Psoas muscle (tissue), 7 donors: ENCODE measurements around the gene MTCL3.

Experiments used
- ATAC-seq, 4 donors: fragments of 200-7000 bp; cut with Tn5 transposase; one replicate each; pipeline ENCODE4 v1.9.1; 2020; ENCODE audit warnings: moderate library complexity in 3 of 4, mild to moderate bottlenecking in 2 of 4
- DNase-seq, 2 donors: peaks; one replicate each; pipeline ENCODE4 v3.0.0-alpha.2; 2020
- H3K27ac ChIP-seq: fragments of 200-600 bp; one replicate; pipeline ENCODE4 v1.8.0; 2022
- H3K27me3 ChIP-seq, 3 donors: fragments of 200-600 bp in 1 of 3; one replicate each; pipeline versions ENCODE4 v1.6.1 to v1.8.0; 2013 to 2022; ENCODE audit warnings: low read length in 2 of 3, mild to moderate bottlenecking in 2 of 3, moderate library complexity in 1 of 3; ENCODE audit not compliant: insufficient read depth in 3 of 3
- H3K36me3 ChIP-seq, 2 donors: fragments of 200-600 bp in 1 of 2; one replicate each; pipeline versions ENCODE4 v1.6.1 to v1.8.0; 2013 to 2022; ENCODE audit warnings: low read depth in 1 of 2, mild to moderate bottlenecking in 1 of 2, moderate library complexity in 1 of 2; ENCODE audit not compliant: insufficient read depth in 1 of 2
- H3K4me1 ChIP-seq: fragments of 200-600 bp; one replicate; pipeline ENCODE4 v1.8.0; 2022
- H3K4me3 ChIP-seq: fragments of 200-600 bp; one replicate; pipeline ENCODE4 v1.8.0; 2022; ENCODE audit warnings: mild to moderate bottlenecking
- H3K9me3 ChIP-seq: fragments of 200-600 bp; one replicate; pipeline ENCODE4 v1.8.0; 2022
- CTCF ChIP-seq: fragments of 200-600 bp; IDR thresholded peaks from one replicate; pipeline ENCODE4 v1.8.0; 2022; ENCODE audit warnings: antibody characterized with exemption
- whole genome bisulfite sequencing, 3 donors: extraction: QIAGEN DNeasy Blood & Tissue Kit; methylation state at CpG; one replicate each; pipeline versions ENCODE4 v1.1.6 to v1.1.7; 2013; 5-methylcytosine and 5-hydroxymethylcytosine counted together
- intact Hi-C, 2 donors: fragments of 100-400 bp; cut with DNase I; formaldehyde crosslinking; loops; one replicate each; pipeline versions ENCODE4 v1.11.0 to v1.14.2; 2022
- donor health status: healthy with polysubstance abuse.
- donor health status: DM: no; HTN: no; CAD: no; lungs with moderate emphysema.
- donor health status: Bipolar disorder and iron deficiency.
- donor health status: healthy.
- donor health status: DM: yes; HTN: yes; CAD: no.
- donor health status: DM: no; HTN: no; CAD: no.
- donor health status: DM: yes; HTN: yes; CAD: no.

MTCL3 gene

GRCh38 chr6:127547215-127547614 is 28.1 kb upstream of the MTCL3 start:
- Histone ChIP-seq H3K4me3 (no peak overlapping the region), H3K27me3 (no peaks in the 10 kb centered on the region), H3K4me1 (no peaks in the 10 kb centered on the region), H3K36me3 (no peaks in the 10 kb centered on the region), H3K9me3 (no peaks in the 10 kb centered on the region), H3K27ac (no peak overlapping the region)
- DNase-seq = no peak
- intact Hi-C loops = no loop called here
- peak; percentile 8 for TF ChIP-seq CTCF
- no peak for ATAC-seq
- WGBS, 3 donors = 4 to 41% (median 19%) methylated on average over 1 of the region's 1 CpG

- Histone ChIP-seq H3K4me3 (no peak overlapping the region), H3K27ac (no peak overlapping the region), H3K27me3 (peaks cover 0 to 4% (median 0%) of the 10 kb centered on the region in 3 donors), H3K4me1 (no peaks in the 10 kb centered on the region), H3K9me3 (no peaks in the 10 kb centered on the region), H3K36me3 (no peaks in the 10 kb centered on the region)
- intact Hi-C loops = loop anchor here (2.0 to 5.0 kb wide), 3 partner anchors 72 to 237 kb away; no protein-coding TSS in a partner anchor
- 29 to 50% (median 41%) methylated on average over 2 of the region's 2 CpGs for WGBS, 3 donors
- DNase-seq (no peak), ATAC-seq (peak in 3 of 4 donors; percentile 49 to 82 (median 53))
- TF ChIP-seq CTCF = peak; percentile 56
Observed at GRCh38 chr6:127539272-127539671, 20.1 kb upstream of the MTCL3 start.

GRCh38 chr6:127538750-127539264 is 19.7 kb upstream of the MTCL3 start:
- no peak for ATAC-seq
- H3K4me3 ChIP-seq = no peak overlapping the region
- H3K36me3 ChIP-seq = no peaks in the 10 kb centered on the region
- peaks cover 0 to 4% (median 0%) of the 10 kb centered on the region in 3 donors for H3K27me3 ChIP-seq
- H3K4me1 ChIP-seq = no peaks in the 10 kb centered on the region
- intact Hi-C loops = loop anchor here (2.0 to 5.0 kb wide), 3 partner anchors 72 to 237 kb away; no protein-coding TSS in a partner anchor
- WGBS, 3 donors = 47 to 56% (median 49%) methylated on average over 2 of the region's 2 CpGs
- H3K27ac ChIP-seq = no peak overlapping the region
- H3K9me3 ChIP-seq = no peaks in the 10 kb centered on the region
- TF ChIP-seq CTCF = no peak
- no peak for DNase-seq

- no peaks in the 10 kb centered on the region for H3K9me3 ChIP-seq
- no peak overlapping the region for H3K4me3 ChIP-seq
- DNase-seq (no peak), ATAC-seq (no peak)
- no peak overlapping the region for H3K27ac ChIP-seq
- peaks cover 0 to 4% (median 0%) of the 10 kb centered on the region in 3 donors for H3K27me3 ChIP-seq
- no peaks in the 10 kb centered on the region for H3K36me3 ChIP-seq
- intact Hi-C loops = no loop called here
- no peaks in the 10 kb centered on the region for H3K4me1 ChIP-seq
- no peak for TF ChIP-seq CTCF
- 57 to 76% (median 76%) methylated on average over 3 of the region's 3 CpGs for WGBS, 3 donors
Observed at GRCh38 chr6:127533736-127534135, 14.6 kb upstream of the MTCL3 start.

- WGBS, 3 donors = 97 to 99% (median 97%) methylated on average over 1 of the region's 1 CpG
- no peak for TF ChIP-seq CTCF
- intact Hi-C loops = no loop called here
Observed at GRCh38 chr6:127533011-127533410, 13.9 kb upstream of the MTCL3 start.

More at GRCh38 chr6:127533011-127533410, 13.9 kb upstream of the MTCL3 start:
- DNase-seq (no peak), ATAC-seq (no peak)
- Histone ChIP-seq H3K27me3 (peaks cover 0 to 4% (median 0%) of the 10 kb centered on the region in 3 donors), H3K27ac (no peak overlapping the region), H3K36me3 (no peaks in the 10 kb centered on the region), H3K4me1 (no peaks in the 10 kb centered on the region), H3K4me3 (no peak overlapping the region), H3K9me3 (no peaks in the 10 kb centered on the region)
